ENCODE results near the gene ZNF343. TPM values are rescaled to one million over a fixed set of nuclear protein-coding genes. Genes with fewer than 3 reads are reported as not detected.

Gene ZNF343
- total and polyA plus RNA-seq, 2 of the 8 experiments (the other 6 are each of a cell fraction or from before 2014, with no cell fraction given) = 1.8 to 5.0 TPM

- TF ChIP-seq HDAC2 (IDR thresholded peaks at IDR 0.05; ENCODE audit: borderline replicate concordance in 1 of 2, low read depth in 2 of 2, low read length in 2 of 2) (no peak), BACH1 (IDR thresholded peaks at IDR 0.05; ENCODE audit: low read length) (no peak), ASH2L (IDR thresholded peaks at IDR 0.05; ENCODE audit: low read length) (no peak), CEBPB (IDR thresholded peaks at IDR 0.05; ENCODE audit: low read depth, low read length) (no peak), KDM5A (IDR thresholded peaks at IDR 0.05; ENCODE audit: low read length) (no peak), KDM4A (IDR thresholded peaks at IDR 0.05; ENCODE audit: low read depth, low read length, severe bottlenecking) (no peak)
Observed at GRCh38 chr20:2542361-2542760, 33.6 kb upstream of the ZNF343 start (continued).

All from H1 (cell line).